IPS-18a (cell line): ENCODE results near the gene CCDC50.

ENCODE experiments used
- H3K27ac ChIP-seq: one replicate; pipeline ENCODE4 v1.5.1; 2013; ENCODE audit warnings: low read length
- H3K27me3 ChIP-seq: one replicate; pipeline ENCODE4 v1.6.1; 2013; ENCODE audit warnings: mild to moderate bottlenecking, low read length; ENCODE audit not compliant: control insufficient read depth, insufficient read depth
- H3K36me3 ChIP-seq: one replicate; pipeline ENCODE4 v1.6.1; 2013; ENCODE audit warnings: low read depth, low read length; ENCODE audit not compliant: control insufficient read depth
- H3K4me1 ChIP-seq: one replicate; pipeline ENCODE4 v1.6.1; 2013; ENCODE audit warnings: low read depth, low read length; ENCODE audit not compliant: control insufficient read depth
- H3K4me3 ChIP-seq: one replicate; pipeline ENCODE4 v1.5.1; 2013; ENCODE audit warnings: low read length
- H3K9ac ChIP-seq: one replicate; pipeline ENCODE4 v1.6.1; 2013; ENCODE audit warnings: mild to moderate bottlenecking, low read length, moderate library complexity
- H3K9me3 ChIP-seq: one replicate; pipeline ENCODE4 v1.6.1; 2013; ENCODE audit warnings: low read depth, low read length; ENCODE audit not compliant: control insufficient read depth

The CCDC50 gene

DNA sequence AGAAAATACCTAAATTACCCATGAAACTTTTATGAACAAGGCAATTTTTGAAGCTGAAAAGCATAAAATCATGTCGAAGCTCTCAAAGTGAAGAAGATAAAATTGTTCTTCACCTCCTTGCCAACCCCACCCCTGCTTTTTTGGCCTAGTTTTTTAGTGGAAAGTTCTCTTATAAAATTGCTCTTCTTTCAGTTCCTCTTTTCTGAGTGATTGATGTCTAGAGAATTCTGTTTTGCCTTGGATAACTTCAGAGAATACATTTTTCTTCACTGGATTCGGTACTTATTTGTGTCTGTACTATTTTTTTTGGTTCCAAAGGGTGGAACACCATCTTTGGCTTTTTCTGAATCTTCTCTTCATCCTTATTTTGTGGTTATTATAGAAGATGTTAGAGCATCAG lies 106.8 kb downstream of the CCDC50 start:
- Histone ChIP-seq H3K27ac (no peak overlapping the region), H3K9ac (no peak overlapping the region), H3K9me3 (no peaks in the 10 kb centered on the region), H3K4me3 (no peak overlapping the region), H3K4me1 (no peaks in the 10 kb centered on the region), H3K27me3 (no peaks in the 10 kb centered on the region), H3K36me3 (no peaks in the 10 kb centered on the region)

DNA sequence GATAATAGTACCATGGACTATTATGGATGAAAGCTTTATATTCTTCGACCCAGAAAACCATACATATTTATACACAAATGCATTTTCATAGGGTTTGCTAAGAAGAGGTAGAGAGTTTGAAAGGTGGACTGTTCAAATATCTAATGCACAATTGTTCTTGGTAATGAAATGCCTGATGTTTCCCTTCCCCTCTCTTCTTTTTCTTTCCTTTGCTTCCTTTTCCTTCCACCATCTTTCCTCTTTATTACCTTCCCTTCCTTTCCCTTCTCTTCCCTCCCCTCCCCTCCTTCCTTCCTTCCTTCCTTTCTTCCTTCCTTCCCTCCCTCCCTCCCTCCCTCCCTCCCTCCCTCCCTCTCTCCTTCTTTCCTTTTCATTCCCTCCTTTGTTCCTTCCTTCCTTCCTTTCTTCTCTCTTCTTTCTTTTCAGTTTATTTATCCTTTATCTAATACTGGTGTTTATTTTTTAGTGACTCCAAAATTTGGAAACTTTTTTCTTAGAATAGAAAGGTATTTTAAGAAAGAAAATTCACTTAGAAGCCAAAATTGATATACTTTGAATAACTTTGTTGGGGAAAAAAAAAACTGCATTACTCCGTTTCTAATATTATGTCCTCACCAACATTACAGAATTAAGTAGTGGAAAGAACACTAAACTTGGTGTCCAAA lies 109.1 kb downstream of the CCDC50 start:
- Histone ChIP-seq H3K9ac (no peak overlapping the region), H3K27ac (no peak overlapping the region), H3K27me3 (no peaks in the 10 kb centered on the region), H3K9me3 (no peaks in the 10 kb centered on the region), H3K4me3 (no peak overlapping the region), H3K4me1 (no peaks in the 10 kb centered on the region), H3K36me3 (no peaks in the 10 kb centered on the region)

- Histone ChIP-seq H3K27me3 (no peaks in the 10 kb centered on the region), H3K27ac (no peak overlapping the region), H3K4me3 (no peak overlapping the region), H3K9ac (no peak overlapping the region), H3K36me3 (no peaks in the 10 kb centered on the region), H3K9me3 (no peaks in the 10 kb centered on the region), H3K4me1 (no peaks in the 10 kb centered on the region)
These were observed 111.3 kb downstream of the CCDC50 start for GRCh38 chr3:191440532-191440931.

- Histone ChIP-seq H3K9me3 (no peaks in the 10 kb centered on the region), H3K36me3 (no peaks in the 10 kb centered on the region), H3K27ac (no peak overlapping the region), H3K4me1 (no peaks in the 10 kb centered on the region), H3K9ac (no peak overlapping the region), H3K4me3 (no peak overlapping the region), H3K27me3 (no peaks in the 10 kb centered on the region)
These were observed 112.5 kb downstream of the CCDC50 start for GRCh38 chr3:191441687-191442086.

GRCh38 chr3:191444569-191444968 lies 115.4 kb downstream of the CCDC50 start:
- H3K27me3 ChIP-seq, result no peaks in the 10 kb centered on the region
- no peak overlapping the region for H3K4me3 ChIP-seq
- H3K36me3 ChIP-seq, result no peaks in the 10 kb centered on the region
- no peak overlapping the region for H3K27ac ChIP-seq
- H3K4me1 ChIP-seq, result no peaks in the 10 kb centered on the region
- no peaks in the 10 kb centered on the region for H3K9me3 ChIP-seq
- H3K9ac ChIP-seq, result no peak overlapping the region
